ENCODE results near the gene GM2A. TPM values are rescaled to one million over a fixed set of nuclear protein-coding genes. Genes with fewer than 3 reads are reported as not detected.

The GM2A gene
- total RNA-seq, 1 experiment from 2014 or later, result 27.6 TPM

DNA sequence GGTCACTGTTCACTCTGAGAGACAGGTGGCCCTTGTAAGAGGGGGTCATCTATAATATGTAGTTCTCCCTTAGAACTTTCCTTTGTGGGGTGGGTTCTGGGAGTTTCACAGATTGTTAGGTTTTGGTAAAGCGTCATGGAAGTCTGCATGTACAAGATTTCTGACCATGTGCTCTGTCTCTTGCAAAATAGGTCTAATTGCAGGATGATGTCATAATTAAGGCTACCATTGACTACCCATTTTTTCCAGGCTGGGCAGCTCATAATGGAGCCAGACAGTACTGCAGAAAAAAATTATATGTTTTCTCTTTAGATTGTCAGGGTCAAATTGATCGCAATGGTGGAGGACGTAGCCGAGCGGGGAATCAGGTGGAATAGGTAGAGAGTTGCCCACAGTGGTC is 3.7 kb upstream of the GM2A start:
- Histone ChIP-seq H3K9me3 (no peaks in the 10 kb centered on the region), H3K36me3 (ENCODE audit: control insufficient read depth, insufficient read depth, low read length) (no peaks in the 10 kb centered on the region), H3K27me3 (replicated peaks; ENCODE audit: control insufficient read depth, insufficient read depth, low read length) (no peaks in the 10 kb centered on the region), H3K4me1 (peaks cover 16% of the 10 kb centered on the region), H3K4me3 (ENCODE audit: low read depth, low read length) (no peak overlapping the region)
- Mint-ChIP-seq H3K4me1 (ENCODE audit: low read depth, unreplicated experiment) (peaks cover 23% of the 10 kb centered on the region), H3K9me3 (ENCODE audit: unreplicated experiment) (no peaks in the 10 kb centered on the region), H3K27ac (ENCODE audit: unreplicated experiment) (no peak overlapping the region), H3K36me3 (ENCODE audit: insufficient read depth, unreplicated experiment) (peaks cover 11% of the 10 kb centered on the region), H3K4me3 (ENCODE audit: unreplicated experiment) (no peak overlapping the region), H3K27me3 (ENCODE audit: insufficient read depth, unreplicated experiment) (no peaks in the 10 kb centered on the region)
- DNase-seq, result no peak
- ChIA-PET POLR2A (no interaction called here), CTCF (no interaction called here)
- intact Hi-C loops (cut with micrococcal nuclease; ENCODE audit: unreplicated experiment), result no loop called here
- TF ChIP-seq, protein P1, sequence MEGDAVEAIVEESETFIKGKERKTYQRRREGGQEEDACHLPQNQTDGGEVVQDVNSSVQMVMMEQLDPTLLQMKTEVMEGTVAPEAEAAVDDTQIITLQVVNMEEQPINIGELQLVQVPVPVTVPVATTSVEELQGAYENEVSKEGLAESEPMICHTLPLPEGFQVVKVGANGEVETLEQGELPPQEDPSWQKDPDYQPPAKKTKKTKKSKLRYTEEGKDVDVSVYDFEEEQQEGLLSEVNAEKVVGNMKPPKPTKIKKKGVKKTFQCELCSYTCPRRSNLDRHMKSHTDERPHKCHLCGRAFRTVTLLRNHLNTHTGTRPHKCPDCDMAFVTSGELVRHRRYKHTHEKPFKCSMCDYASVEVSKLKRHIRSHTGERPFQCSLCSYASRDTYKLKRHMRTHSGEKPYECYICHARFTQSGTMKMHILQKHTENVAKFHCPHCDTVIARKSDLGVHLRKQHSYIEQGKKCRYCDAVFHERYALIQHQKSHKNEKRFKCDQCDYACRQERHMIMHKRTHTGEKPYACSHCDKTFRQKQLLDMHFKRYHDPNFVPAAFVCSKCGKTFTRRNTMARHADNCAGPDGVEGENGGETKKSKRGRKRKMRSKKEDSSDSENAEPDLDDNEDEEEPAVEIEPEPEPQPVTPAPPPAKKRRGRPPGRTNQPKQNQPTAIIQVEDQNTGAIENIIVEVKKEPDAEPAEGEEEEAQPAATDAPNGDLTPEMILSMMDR (IDR thresholded peaks at IDR 0.05; ENCODE audit: insufficient read depth in 1 of 2, low read depth in 1 of 2, low read length in 1 of 2, severe bottlenecking in 1 of 2, unreplicated experiment in 1 of 2), result no peak
- BruUV-seq (replicated peaks), result no TSS peak

DNA sequence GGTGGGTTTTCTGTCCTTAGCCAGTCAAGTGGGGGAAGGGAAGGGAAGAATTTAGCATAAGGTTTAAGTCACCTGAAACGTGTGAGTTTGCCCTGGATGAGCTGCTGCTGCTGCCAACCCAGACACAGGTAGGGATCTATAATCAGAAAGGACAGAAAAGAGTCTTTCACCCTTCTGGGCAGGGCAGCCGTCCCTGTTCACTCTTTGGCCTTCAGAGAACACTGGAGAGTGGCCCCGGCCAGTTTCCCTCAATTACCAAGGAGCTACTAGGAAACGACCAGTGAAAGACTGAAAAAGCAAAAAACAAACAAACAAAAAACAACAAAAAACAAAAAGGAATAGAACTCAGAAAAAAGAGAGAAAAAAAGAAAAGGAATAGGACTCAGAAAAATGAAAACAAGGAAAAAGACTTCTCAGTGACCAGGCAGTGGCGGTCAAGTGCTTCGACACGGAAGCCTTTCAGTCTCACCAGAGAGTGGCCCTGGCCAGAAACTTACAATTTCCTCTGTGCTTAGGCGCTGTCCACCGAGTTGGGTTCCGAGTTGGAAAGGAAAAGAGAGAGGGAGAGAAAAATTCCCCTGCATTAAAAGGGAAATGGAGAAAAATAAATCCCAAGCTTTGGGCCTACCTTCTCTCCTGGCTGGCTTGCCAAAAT is 2.5 kb upstream of the GM2A start:
- Mint-ChIP-seq H3K9me3 (ENCODE audit: unreplicated experiment) (no peaks in the 10 kb centered on the region), H3K27me3 (ENCODE audit: insufficient read depth, unreplicated experiment) (no peaks in the 10 kb centered on the region), H3K4me1 (ENCODE audit: low read depth, unreplicated experiment) (peaks cover 23% of the 10 kb centered on the region), H3K4me3 (ENCODE audit: unreplicated experiment) (peak overlapping the region; percentile 76), H3K27ac (ENCODE audit: unreplicated experiment) (peak overlapping the region; percentile 54), H3K36me3 (ENCODE audit: insufficient read depth, unreplicated experiment) (peaks cover 11% of the 10 kb centered on the region)
- Histone ChIP-seq H3K4me1 (peaks cover 16% of the 10 kb centered on the region), H3K27me3 (replicated peaks; ENCODE audit: control insufficient read depth, insufficient read depth, low read length) (no peaks in the 10 kb centered on the region), H3K4me3 (ENCODE audit: low read depth, low read length) (no peak overlapping the region), H3K9me3 (no peaks in the 10 kb centered on the region), H3K36me3 (ENCODE audit: control insufficient read depth, insufficient read depth, low read length) (no peaks in the 10 kb centered on the region)
- TSS peak; percentile 84 for BruUV-seq (replicated peaks)
- ChIA-PET POLR2A (no interaction called here), CTCF (no interaction called here)
- intact Hi-C loops (cut with micrococcal nuclease; ENCODE audit: unreplicated experiment), result loop anchor here (5.0 kb wide), 2 partner anchors 67 to 522 kb away; partner anchors contain the start of gene G3BP1
- no peak for DNase-seq
- TF ChIP-seq, protein P1 (IDR thresholded peaks at IDR 0.05; ENCODE audit: insufficient read depth in 1 of 2, low read depth in 1 of 2, low read length in 1 of 2, severe bottlenecking in 1 of 2, unreplicated experiment in 1 of 2), result no peak

DNA sequence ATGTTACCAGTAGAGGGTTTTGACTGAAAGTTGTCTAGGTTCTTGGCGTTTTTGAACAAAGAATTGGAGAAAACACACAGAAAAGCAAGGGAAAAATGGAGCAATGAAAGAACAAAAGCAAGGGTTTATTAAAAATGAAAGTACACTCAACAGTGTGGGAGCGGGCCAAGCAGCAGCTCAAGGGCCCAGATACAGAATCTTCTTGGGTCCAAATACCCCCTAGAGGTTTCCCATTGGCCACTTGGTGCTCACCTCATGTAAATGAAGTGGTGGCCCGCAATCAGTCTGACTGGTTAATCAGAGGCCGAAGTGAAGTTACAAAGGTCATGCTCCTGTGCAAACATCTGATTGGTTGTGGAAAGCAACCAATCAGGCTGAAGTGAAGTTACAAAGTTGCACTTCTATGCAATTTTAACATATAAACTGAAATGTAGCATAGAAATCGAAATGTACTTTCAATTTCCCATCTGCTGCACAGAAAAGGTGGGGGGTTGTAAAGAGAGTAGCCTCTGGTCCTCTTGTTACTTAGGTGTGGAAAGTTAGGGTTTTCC is 1.9 kb upstream of the GM2A start:
- ChIA-PET POLR2A (no interaction called here), CTCF (no interaction called here)
- Histone ChIP-seq H3K4me1 (peaks cover 16% of the 10 kb centered on the region), H3K36me3 (ENCODE audit: control insufficient read depth, insufficient read depth, low read length) (no peaks in the 10 kb centered on the region), H3K27me3 (replicated peaks; ENCODE audit: control insufficient read depth, insufficient read depth, low read length) (no peaks in the 10 kb centered on the region), H3K9me3 (no peaks in the 10 kb centered on the region), H3K4me3 (ENCODE audit: low read depth, low read length) (no peak overlapping the region)
- intact Hi-C loops (cut with micrococcal nuclease; ENCODE audit: unreplicated experiment), result loop anchor here (5.0 kb wide), 2 partner anchors 66 to 521 kb away; partner anchors contain the start of gene G3BP1
- Mint-ChIP-seq H3K4me1 (ENCODE audit: low read depth, unreplicated experiment) (peaks cover 23% of the 10 kb centered on the region), H3K27me3 (ENCODE audit: insufficient read depth, unreplicated experiment) (no peaks in the 10 kb centered on the region), H3K36me3 (ENCODE audit: insufficient read depth, unreplicated experiment) (peaks cover 11% of the 10 kb centered on the region), H3K4me3 (ENCODE audit: unreplicated experiment) (peak overlapping the region; percentile 76), H3K27ac (ENCODE audit: unreplicated experiment) (peak overlapping the region; percentile 54), H3K9me3 (ENCODE audit: unreplicated experiment) (no peaks in the 10 kb centered on the region)
- TF ChIP-seq, protein P1 (IDR thresholded peaks at IDR 0.05; ENCODE audit: insufficient read depth in 1 of 2, low read depth in 1 of 2, low read length in 1 of 2, severe bottlenecking in 1 of 2, unreplicated experiment in 1 of 2), result no peak
- no TSS peak for BruUV-seq (replicated peaks)
- DNase-seq, result peak; percentile 63 to 79
